NCI-H1105 (cell line): ENCODE data around the gene ANXA6.
"Not testable (repeated sequence)": the region's sequence is repeated elsewhere in the genome, so short reads cannot be mapped to it uniquely, and the experiment has no call there.

ENCODE experiments used
- DNase-seq: peaks from one replicate; lab custom pipeline; 2025; lab: John Stamatoyannopoulos, UW

ANXA6 gene

GRCh38 chr5:151181818-151182523, 24.4 kb upstream of the ANXA6 start:
- DNase-seq = no peak

- no peak for DNase-seq
Measured at GRCh38 chr5:151180291-151180690, 22.7 kb upstream of the ANXA6 start.

DNA sequence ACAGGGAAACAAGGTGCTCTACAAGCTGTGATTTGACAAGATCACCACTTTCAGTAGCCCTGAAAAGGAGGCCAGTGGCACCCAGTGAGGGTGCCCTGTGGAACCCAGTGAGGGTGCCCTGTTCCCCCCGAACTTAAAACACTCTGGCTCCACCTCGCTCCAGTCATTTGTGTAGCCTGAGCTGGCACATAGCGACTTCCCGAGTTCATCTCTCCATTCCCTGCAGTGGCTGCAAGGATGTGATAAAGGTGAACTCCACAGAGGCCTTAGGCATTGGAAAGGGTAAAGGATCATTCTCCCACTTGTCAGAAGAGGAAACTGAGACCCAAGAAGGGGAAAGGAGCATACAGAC, 21.9 kb upstream of the ANXA6 start:
- DNase-seq = no peak

GRCh38 chr5:151178777-151179488, 21.4 kb upstream of the ANXA6 start:
- no peak for DNase-seq

- no peak for DNase-seq
Measured at GRCh38 chr5:151178372-151178771, 20.8 kb upstream of the ANXA6 start.

DNA sequence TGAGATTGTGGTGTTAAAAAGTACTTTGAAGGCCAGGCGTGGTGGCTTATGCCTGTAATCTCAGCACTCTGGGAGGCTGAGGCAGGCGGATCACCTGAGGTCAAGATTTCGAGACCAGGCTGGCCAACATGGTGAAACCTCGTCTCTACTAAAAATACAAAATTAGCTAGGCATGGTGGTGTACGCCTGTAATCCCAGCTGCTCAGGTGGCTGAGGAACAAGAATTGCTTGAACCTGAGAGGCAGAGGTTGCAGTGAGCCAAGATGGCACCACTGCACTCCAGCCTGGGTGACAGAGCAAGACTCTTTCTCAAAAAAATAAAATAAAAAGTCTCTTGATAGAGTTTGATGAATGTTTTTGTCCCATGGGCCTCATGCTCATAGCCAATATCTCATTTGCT, 18.7 kb upstream of the ANXA6 start:
- DNase-seq = not testable (repeated sequence)

- DNase-seq = peak; percentile 22
Measured at GRCh38 chr5:151174612-151175101, 17.1 kb upstream of the ANXA6 start.

DNA sequence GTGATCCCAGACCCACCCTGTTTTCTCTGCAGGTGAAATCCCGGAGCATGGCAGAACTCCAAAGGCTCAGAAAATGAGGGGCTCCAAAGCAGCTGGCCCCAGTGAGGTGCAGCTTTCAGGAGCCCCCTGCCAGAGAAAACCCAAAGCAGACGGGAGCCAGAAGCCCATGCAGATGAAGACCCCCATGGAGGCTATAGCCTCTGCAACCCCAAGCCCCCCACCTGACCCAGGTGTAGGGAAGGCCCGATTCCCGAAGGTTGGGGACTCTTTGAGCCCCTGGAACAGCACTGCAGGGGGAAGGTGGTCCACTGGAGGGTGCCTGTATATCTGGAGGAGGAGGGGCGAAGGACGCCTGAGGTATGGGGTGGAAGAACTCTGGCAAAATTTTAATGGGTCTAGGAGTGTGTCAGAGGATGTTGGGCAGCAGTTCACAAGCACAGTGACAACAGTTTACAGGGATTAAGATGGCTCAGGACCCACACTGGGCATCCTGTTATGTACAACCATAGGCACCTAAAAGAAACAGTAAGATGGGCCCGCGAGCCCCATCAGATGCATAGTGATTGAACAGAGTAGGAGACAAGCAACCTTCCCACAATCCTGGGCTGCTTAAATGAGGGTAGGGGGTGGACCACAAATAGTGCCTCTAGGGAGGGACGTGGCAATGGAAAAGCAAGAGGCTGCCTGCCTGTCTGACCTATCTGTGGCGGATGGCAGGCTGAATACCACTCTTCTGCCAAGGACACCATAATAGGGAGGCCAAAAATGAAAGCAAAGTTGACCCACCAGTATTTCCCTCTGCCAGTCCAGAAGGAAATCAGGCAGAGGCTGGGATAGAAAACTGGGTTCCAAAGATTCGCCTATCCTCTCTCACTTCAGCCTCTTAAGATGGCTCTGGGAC, 16.4 kb upstream of the ANXA6 start:
- no peak for DNase-seq

DNA sequence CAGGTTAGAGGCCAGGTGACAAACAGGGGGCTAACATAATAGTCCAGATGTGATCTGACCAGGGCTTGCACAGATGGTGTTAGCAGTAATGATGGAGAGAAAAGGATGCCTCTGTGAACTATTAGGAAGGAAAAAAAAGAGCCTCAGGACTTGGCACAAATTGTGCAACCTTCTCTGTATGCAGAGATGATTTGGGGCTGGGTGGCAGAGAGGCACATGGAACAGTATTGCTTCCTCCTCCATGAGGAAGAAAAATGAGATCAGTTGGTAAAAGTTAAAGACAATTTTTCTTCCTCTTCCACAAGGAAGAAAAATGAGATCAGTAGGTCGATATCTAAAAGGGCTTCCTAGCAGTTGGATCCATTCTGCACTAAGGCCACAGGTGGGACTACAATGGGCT, 13.9 kb upstream of the ANXA6 start:
- no peak for DNase-seq

DNA sequence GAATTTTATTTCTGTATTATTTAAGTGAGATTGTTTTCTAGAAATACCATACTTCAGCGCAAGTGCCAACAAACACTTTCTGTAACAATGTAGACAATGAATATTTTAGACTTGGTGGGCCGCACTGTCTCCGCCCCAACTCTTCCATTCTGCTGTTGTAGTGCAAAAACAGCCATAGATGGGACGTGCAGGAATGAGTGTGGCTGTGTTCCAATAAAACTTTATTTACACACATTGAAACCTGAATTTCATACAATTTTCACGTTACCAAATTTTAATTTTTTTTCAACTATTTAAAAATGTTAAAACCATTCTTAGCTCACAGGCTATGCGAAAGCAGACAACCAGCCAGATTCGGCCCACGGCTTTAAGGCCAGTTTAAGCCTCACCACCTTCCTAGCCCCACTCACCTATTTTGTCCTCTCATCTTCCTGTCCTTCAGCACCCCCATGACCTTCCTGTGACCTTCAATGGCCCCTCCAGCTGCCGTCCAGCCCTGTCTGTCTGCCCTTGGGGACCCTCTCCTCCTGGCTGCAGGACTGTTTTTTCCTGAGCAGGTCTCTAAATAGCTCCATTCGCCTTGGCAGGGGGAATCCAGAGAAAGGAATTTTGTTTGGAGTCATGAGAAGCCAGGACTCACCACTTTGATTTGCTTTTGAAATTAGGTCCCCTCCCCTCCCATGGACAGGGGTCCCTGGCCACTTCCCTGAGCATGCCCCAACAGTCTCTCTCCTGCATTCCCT, 11.2 kb upstream of the ANXA6 start:
- no peak for DNase-seq

DNA sequence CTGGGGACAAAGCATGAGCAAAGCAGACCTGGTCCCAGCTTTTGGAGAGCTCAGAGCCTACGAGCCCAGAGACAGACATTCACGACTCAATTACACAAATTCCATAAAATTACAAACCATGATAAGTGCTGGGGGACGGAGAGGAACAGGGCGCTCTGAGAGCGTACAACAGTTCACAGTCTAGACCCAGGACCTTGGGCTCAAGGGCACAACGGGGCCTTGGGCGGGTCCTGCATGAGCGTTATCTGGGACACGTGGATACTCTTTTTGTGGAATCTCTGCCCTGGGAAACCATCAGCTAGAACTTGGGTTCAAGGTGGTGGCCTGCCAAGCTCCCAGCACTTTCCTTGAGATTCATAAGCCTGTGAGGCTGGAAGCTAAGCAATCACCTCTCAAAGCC, 9.4 kb upstream of the ANXA6 start:
- DNase-seq = no peak

GRCh38 chr5:151164687-151165392, 7.3 kb upstream of the ANXA6 start:
- peak; percentile 29 for DNase-seq

GRCh38 chr5:151162776-151163175, 5.2 kb upstream of the ANXA6 start:
- DNase-seq = no peak

DNA sequence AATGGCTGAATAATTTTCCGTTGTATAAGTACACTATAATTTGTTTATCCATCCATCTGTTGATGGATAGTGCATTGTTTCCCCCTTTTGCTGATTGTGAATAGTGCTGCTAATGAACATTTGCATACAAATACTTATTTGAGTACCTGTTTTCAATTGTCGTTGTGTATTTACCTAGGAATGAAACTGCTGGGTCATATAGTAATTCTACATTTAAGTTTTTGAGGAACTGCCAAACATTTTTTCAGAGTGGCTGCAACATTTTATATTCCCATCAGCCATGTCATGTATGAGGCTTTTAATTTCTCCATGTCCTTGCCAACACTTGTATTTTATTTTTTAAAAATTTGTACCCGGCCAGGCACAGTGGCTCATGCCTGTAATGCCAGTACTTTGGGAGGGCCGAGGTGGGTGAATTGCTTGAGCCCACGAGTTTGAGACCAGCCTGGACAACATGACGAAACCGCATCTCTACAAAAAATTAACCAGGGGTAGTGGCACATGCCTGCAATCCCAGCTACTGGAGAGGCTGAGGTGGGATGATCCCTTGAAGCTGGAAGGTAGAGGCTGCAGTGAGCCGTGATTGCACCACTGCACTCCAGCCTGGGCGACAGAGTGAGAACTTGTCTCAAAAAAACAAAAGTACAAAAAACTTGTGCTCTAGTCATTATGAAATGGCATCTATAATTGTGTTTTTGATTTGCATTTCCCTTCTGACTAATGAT, 2.2 kb upstream of the ANXA6 start:
- DNase-seq = no peak

DNA sequence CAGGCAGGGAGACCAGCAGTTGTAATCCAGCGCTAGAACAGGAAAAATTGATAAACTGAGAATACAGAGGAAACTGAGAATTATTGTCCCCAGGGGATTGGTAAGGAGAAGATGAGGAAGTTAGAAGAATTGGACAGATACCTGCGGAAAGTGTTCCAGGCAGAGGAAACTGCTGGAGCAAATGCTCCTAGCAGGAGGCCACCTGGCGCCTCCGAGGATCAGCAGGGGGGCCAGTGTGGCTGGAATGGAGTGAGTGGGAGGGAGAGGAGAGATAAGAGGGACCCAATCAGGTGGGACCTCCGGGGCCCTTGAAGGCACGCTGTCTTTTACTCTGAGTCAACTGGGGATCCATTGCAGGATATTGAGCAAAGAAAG, 695 bp upstream of the ANXA6 start:
- DNase-seq = no peak

GRCh38 chr5:151156507-151157420, 815 bp downstream of the ANXA6 start:
- DNase-seq = no peak

- peak; percentile 1 for DNase-seq
Measured at GRCh38 chr5:151155775-151156506, 1.6 kb downstream of the ANXA6 start.

DNA sequence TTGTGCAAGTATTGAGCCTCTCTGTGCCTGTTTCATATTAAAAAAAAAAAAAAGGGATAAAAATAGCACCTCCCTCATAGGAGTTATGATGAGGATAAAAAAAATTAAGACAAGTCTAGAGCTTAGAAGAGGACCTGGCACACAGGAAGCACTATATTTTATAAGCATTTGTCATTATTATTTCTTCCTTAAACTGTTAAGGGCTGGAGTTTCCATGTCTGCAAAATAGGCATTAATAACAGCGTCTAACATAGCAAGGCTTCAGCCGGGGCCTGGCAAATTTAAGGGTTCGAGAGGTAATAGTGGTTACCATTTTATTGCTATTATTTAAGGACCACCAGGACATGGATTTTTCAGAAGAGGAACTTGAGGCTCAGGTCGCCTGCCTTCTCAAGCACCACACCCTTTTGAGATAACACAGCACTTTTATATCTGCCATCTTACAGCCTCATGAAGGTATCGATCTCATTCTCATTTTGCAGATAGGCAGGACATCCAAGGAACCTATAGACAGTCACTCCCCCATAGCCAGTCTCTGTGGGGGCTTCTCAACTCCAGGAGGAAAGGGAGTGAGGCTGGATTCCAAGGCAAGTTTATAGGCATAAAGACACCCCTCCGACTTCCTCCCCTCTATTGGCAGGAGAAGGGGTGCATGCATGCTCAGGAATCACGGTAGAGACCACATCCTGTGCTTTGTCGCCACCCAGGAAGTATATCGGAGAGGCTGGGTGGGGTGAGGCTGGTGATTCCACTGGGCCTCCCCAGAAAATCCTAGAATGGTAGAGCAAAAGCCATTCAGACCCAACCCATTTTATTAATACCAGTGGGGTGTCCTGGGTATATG, 2.4 kb downstream of the ANXA6 start:
- no peak for DNase-seq
